ENCODE measurements around the gene SRBD1. TPM values are rescaled to one million over a fixed set of nuclear protein-coding genes. Genes with fewer than 3 reads are reported as not detected.

The SRBD1 gene
- total and polyA plus RNA-seq, 2 of the 8 experiments (the other 6 are each of a cell fraction or from before 2014, with no cell fraction given), result 4.6 to 20.0 TPM

- TF ChIP-seq BCL11A (IDR thresholded peaks at IDR 0.05; ENCODE audit: low read depth in 2 of 2, low read length in 2 of 2), result no peak
These were observed 169.5 kb downstream of the SRBD1 start (continued) for GRCh38 chr2:45441571-45441970.

Measured in H1 (cell line).